HG02759 (cell line): ENCODE measurements around the gene MKKS.

ENCODE experiments used
- ATAC-seq: cut with Tn5 transposase; IDR thresholded peaks from one replicate; pipeline ENCODE4 v1.9.1; 2021; ENCODE audit warnings: mild to moderate bottlenecking, moderate library complexity; ENCODE audit not compliant: unreplicated experiment

The MKKS gene

DNA sequence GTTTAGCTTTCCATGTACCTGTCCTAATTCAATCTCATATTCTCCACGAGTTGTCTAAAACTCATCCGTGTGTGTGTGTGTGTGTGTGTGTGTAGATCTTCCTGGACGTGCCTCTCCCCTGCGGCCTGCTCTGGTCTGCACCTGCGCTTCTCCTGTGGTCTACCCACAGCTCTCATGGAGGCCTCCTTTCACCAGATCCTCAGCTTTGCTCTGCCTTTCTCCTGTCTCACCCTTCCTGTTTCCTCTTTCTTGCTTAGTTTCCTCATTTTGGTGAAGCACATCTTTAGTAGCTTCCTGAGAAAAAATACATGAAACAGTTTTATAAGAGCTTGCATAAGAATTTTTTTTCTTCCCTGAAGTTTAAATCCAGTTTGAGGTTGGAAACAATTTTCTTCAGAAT, 19.2 kb upstream of the MKKS start:
- ATAC-seq: peak; percentile 94

- ATAC-seq: no peak
Measured at GRCh38 chr20:10449270-10449669, 15.2 kb upstream of the MKKS start.

DNA sequence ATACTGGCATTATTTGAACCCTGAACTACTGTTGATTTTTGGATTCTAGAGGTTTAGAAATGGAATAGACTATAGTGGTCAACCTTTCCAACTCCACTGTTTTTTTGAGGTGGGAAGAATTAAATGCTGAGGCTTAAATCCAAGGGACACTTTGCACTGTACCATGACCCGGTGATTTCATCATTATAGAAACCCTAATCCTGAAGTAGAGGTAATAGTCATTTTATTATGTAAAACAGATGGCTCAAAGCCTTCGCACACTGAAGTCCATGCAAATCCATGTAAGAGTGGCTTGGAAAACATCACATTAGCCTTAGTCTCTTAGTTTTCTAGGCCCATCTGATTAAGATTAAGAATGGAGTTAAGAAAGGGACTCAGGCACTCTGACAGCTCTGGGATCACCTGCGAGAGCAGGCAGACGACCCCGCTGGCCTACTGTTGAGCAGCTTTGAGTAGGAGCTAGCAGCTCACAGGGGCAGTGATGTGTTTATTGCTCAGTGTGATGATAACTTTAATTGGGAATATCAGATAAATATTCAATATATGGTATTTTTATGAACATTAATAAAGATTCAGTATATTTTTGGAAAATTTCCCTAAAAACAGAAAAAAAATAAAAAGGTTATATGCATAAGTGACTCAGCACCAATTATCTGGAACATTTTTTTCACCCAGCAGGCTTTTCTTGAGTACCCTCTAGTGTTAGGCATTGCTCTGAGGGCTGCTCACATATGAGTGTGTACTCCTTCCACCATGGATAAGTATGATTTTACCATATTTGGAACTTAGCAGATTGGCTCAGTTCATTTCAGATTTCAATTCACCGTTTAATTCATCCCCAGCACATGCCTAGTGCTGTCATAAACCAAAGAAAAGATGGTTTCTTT, 14.5 kb upstream of the MKKS start:
- ATAC-seq: no peak

DNA sequence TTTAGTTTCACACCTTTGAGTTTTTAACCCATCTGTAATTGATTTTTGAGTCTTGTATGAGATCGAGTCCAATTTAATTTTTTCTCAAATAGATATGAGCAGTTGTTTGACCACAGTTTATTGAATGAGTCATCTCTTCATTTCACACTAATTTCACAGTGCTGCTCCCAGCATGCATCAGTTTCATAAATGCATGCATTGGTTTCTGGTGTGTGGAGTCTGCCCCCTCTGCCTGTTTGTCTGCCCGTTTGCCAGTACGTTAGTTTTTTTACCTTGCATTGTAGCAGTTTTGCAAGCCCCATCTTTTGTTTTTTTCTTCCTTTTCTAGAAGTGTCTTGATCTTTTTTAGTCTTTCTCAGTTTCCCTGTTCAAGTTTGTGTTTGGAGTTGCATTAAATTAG, 13.0 kb upstream of the MKKS start:
- peak; percentile 97 for ATAC-seq

- no peak for ATAC-seq
Measured at GRCh38 chr20:10445758-10446157, 11.7 kb upstream of the MKKS start.

DNA sequence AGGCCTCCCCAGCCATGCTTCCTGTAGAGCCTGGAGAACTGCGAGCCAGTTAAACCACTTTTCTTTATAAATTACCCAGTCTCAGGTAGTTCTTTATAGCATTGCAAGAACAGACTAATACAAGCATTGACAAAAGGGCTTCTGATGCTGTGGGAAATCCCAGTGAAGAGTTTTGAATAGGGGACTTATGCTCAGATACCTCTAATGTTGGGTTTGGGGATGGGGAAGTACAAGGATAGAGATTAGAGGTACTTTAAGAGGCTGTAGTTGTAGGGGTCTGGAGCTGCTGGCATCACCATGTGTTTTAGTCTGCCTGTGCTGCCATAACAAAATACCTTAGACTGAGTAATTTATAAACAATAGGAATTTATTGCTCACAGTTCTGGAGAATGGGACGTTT, 9.9 kb upstream of the MKKS start:
- no peak for ATAC-seq

DNA sequence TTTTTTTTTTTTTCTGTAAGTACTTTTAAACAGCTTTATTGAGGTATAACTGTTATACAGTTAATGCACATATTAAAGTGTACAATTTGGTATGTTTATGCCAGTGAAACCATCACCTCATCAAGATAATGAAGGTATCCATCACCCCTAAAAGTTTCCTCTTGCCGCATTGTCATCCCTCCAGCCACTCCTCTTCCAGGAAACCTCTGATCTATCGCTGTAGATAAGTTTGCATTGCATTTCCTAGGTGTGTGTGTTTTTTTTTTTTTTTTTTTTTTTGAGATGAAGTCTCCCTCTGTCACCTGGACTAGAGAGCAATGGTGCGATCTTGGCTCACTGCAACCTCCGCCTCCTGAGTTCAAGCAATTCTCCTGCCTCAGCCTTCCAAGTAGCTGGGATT, 4.2 kb upstream of the MKKS start:
- ATAC-seq: no peak

- no peak for ATAC-seq
Measured at GRCh38 chr20:10436053-10436699, 2.2 kb upstream of the MKKS start.

DNA sequence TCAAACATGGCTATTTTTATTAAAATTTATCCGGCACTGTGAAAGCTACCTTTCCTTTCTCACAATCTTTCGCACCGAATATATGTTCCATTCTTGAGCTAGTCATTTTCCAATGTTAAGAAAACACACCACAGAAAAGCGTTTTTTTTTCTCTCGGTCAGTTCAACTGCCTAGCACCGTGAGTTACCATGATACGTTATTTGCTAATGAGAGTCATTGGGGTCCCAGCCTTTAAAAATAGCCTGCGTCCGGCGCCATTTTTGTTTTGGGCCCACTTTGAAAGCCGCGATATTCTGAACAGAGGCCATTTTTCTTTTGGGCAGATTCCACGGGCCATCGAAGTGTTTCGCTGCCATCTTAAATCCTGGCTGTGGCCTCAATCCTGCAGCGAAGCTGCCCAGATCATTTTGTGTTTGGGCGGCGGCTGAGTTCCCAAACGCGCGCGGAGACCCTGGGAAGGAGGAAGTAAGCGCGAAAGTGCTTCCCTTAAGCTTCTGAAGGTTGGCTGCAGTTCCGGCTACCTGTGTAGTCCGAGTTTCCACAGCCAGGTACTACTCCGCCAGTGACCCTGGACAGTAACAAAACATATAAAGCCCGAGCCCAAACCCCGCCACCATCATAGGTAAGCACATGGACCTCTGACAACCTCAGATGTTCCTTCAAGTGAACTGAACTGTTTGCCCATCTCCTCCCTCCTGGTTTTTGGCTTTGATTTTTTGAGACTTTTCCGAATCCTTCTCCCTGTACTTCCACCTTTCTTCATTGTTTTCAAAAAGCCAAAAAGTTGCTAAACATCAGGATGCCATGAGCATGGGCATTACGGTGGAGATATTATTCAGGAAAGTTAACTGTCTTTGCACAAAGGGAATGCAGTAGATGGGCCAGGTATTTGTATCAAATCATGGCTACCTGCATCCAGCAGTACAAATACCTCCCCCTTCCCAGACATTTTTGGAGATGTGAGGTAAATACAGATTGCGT, 1.1 kb upstream of the MKKS start, which contains the start of gene SLX4IP:
SLX4IP (plus strand) TSS at position 474 of the 981 bp plus-strand sequence. CDS start 22,900 bp downstream, outside the sequence.
- ATAC-seq: peak; percentile 63

GRCh38 chr20:10434467-10434831, 427 bp upstream of the MKKS start:
- peak; percentile 42 for ATAC-seq

GRCh38 chr20:10433014-10433622, 904 bp downstream of the MKKS start:
- no peak for ATAC-seq

DNA sequence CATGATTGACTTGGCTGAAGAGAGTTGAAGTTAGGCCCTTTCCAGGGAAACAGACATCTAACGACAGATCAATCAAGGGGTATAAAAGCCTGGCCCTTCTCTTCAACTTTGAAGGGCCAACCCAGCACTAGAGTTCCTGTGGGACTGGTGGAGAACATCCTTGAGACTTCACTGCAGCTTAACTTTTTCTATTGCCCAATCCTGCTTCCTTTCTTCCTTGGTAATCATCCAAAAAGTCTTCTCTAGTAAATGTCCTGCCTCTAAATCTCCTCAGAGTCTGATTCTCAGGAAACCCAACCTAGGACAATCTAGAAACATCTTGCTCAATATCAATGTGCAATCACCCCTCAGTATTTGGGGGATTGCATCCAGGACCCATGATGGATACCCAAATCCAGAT, 1.9 kb downstream of the MKKS start:
- no peak for ATAC-seq

GRCh38 chr20:10430704-10431103, 3.3 kb downstream of the MKKS start:
- no peak for ATAC-seq

DNA sequence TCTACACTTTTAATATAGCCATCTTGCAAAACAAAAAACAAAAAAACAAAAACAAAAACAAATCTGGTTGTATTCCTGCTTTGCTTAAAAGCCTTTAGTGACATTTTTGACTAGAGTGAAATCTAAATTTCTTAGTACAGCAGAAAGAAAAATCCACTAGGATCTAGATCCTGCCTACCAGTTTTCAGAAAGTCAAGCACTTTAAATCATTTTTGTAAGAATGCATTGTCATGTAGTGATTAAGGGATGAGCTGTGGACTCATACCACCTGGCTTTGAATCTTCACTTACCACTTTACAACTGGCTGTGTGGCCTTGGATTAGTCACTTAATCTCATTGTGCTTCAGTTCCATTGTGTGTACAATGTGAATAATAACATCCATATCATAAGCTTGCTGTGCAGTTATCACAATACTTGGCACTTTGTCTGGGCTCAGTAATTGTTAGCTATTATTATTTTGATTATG, 4.0 kb downstream of the MKKS start:
- ATAC-seq: no peak

DNA sequence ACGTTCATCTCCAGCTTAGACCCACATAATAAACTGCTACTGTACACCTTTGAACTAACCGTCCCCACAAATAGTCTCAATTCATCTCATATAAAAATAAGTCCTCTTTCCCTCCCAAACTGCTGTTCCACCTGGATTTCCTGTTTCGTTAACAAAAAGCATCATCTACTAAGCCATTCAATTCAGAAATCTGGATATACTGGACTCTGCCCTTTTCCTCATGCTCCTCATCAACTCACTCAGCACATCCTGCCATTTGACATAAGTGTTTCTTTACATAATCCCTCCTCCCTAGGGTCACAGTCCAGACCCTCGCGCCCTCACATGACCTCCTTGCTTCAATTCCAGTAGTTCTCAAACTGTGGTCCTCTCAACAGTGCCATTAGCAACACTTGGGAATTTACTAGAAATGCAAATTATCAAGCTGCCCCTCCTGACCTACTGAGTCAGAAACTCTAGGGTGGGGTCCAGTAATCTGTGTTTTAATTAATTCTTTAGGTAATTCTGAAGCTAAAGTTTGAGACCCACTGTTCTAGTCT, 4.5 kb downstream of the MKKS start:
- ATAC-seq: no peak

- ATAC-seq: peak; percentile 42
Measured at GRCh38 chr20:10428008-10428407, 6.0 kb downstream of the MKKS start.

- ATAC-seq: no peak
Measured at GRCh38 chr20:10427060-10427692, 6.8 kb downstream of the MKKS start.

DNA sequence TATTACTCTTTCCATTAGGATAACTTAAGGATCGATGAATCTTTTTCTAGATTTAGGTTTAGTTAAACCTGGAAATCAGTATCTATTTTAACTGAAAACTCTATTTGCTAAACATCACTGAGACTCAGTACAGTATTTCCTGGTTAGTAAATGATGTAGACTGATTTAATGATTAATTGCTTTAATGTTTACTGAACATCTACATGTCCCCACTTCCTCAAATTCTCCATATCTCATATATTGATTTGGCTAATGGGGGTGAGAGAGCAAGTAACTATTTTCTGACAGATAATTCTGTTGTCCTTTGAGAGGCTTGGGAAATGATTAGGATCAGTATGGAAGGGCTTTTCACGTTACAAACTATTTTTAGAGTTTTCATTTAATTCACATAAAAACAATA, 10.3 kb downstream of the MKKS start:
- peak; percentile 73 for ATAC-seq

DNA sequence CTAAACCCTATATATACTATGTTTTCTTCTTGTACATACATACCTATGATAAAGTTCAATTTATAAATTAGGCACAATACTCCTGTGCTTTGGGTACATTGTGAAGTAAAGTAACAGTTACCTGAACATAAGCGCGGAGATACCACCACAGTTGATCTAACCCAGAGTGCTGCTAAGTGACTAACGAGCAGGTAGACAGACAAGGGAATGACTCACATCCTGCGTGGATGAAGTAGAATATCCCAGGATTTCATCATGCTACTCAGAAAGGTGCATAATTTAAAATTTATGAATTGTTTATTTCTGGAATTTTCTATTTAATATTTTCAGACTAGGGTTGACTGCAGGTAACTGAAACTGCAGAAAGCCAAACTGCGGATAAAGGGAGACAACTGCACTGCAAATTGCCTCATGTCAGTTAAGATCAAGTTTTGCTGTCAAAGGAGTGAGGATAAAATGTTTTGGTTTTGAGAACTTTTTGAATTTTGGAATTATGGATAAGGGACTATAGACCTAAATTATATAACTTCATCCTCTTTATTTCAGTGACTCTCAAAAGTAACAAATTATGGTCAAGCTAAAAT, 14.4 kb downstream of the MKKS start:
- no peak for ATAC-seq
